ENCODE measurements around the gene NDUFAB1. TPM values are rescaled to one million over a fixed set of nuclear protein-coding genes. Genes with fewer than 3 reads are reported as not detected.
"Not testable (repeated sequence)": the region's sequence is repeated elsewhere in the genome, so short reads cannot be mapped to it uniquely, and the experiment has no call there.

NDUFAB1 gene
- total RNA-seq, 1 donor from 2014 or later = 74.9 TPM

- DNase-seq = no peak
Measured at GRCh38 chr16:23584186-23585076, 11.7 kb downstream of the NDUFAB1 start.

- DNase-seq = not testable (repeated sequence)
Measured at GRCh38 chr16:23583271-23583670, 12.8 kb downstream of the NDUFAB1 start.

GRCh38 chr16:23581764-23582163, 14.4 kb downstream of the NDUFAB1 start:
- no peak for DNase-seq

GRCh38 chr16:23580391-23580790, 15.7 kb downstream of the NDUFAB1 start:
- no peak for DNase-seq

- DNase-seq = no peak
Measured at GRCh38 chr16:23579371-23579770, 16.7 kb downstream of the NDUFAB1 start.

GRCh38 chr16:23578101-23578830, 17.9 kb downstream of the NDUFAB1 start:
- DNase-seq = no peak

GRCh38 chr16:23577493-23577892, 18.6 kb downstream of the NDUFAB1 start:
- DNase-seq = no peak

- no peak for DNase-seq
Measured at GRCh38 chr16:23575834-23576233, 20.3 kb downstream of the NDUFAB1 start.

- no peak for DNase-seq
Measured at GRCh38 chr16:23573817-23574216, 22.3 kb downstream of the NDUFAB1 start.

GRCh38 chr16:23572394-23572793, 23.7 kb downstream of the NDUFAB1 start:
- DNase-seq = no peak

- no peak for DNase-seq
Measured at GRCh38 chr16:23571895-23572294, 24.2 kb downstream of the NDUFAB1 start.

- DNase-seq = no peak
Measured at GRCh38 chr16:23570992-23571632, 25.0 kb downstream of the NDUFAB1 start.

GRCh38 chr16:23567602-23568001, 28.5 kb downstream of the NDUFAB1 start:
- DNase-seq = no peak

- DNase-seq = no peak
Measured at GRCh38 chr16:23566724-23567123, 29.4 kb downstream of the NDUFAB1 start.

GRCh38 chr16:23564575-23565363, 31.3 kb downstream of the NDUFAB1 start:
- no peak for DNase-seq

GRCh38 chr16:23563186-23563585, 32.9 kb downstream of the NDUFAB1 start:
- DNase-seq = no peak

- no peak for DNase-seq
Measured at GRCh38 chr16:23562505-23562904, 33.6 kb downstream of the NDUFAB1 start.

- no peak for DNase-seq
Measured at GRCh38 chr16:23561586-23561985, 34.5 kb downstream of the NDUFAB1 start.

GRCh38 chr16:23557779-23558702, 38.1 kb downstream of the NDUFAB1 start:
- no peak for DNase-seq

GRCh38 chr16:23556881-23557778, 39.0 kb downstream of the NDUFAB1 start, which contains the start of the genes EARS2 and UBFD1:
TSS of gene EARS2 (minus strand) at chr16:23557350. CDS start at chr16:23557343, 7 bp downstream.
TSS of gene UBFD1 (plus strand) at chr16:23557727. CDS start at chr16:23557743, 16 bp downstream.
- peak; percentile 99 for DNase-seq
